ENCODE results near the gene ZNF266. TPM values are rescaled to one million over a fixed set of nuclear protein-coding genes. Genes with fewer than 3 reads are reported as not detected.

ZNF266 gene
- total RNA-seq, 2 experiments from 2014 or later = 31.3 to 32.1 TPM

DNA sequence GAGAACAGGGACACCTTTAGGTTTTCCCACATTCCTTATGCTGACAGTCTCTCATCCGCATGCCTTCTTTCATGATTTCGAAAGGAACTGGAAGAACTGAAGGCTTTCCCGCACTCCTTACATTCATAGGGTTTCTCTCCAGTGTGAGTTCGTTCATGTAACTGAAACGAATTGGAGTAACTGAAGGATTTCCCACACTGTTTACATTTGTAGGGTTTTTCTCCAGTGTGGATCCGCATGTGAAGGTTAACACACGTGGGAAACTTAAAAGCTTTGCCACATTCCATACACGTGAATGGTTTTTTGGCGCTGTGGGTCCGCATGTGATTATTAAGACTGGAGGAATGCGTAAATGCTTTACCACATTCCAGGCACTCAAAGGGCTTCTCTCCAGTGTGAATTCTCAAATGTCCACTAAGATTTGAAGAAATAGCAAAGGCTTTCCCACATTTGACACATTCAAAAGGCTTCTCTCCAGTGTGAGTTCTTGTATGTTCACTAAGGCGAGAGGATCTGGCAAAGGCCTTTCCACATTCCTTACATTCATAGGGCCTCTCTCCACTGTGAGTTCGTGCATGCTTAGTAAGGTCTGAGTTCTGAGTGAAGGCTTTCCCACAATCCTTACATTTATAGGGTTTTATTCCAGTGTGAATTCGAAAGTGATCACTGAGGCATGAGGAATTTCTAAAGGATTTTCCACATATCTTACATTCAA is 22.0 kb downstream of the ZNF266 start:
- H3K27ac Mint-ChIP-seq = no peak overlapping the region
- H3K27me3 Mint-ChIP-seq = no peaks in the 10 kb centered on the region
- H3K36me3 Mint-ChIP-seq (ENCODE audit: low read depth) = peaks cover 79% of the 10 kb centered on the region
- H3K9me3 Mint-ChIP-seq = peaks cover 63% of the 10 kb centered on the region
- H3K4me3 Mint-ChIP-seq = no peak overlapping the region
- no peaks in the 10 kb centered on the region for H3K4me1 Mint-ChIP-seq
- no peak for DNase-seq
- ChIA-PET CTCF (no interaction called here), POLR2A (no interaction called here)

DNA sequence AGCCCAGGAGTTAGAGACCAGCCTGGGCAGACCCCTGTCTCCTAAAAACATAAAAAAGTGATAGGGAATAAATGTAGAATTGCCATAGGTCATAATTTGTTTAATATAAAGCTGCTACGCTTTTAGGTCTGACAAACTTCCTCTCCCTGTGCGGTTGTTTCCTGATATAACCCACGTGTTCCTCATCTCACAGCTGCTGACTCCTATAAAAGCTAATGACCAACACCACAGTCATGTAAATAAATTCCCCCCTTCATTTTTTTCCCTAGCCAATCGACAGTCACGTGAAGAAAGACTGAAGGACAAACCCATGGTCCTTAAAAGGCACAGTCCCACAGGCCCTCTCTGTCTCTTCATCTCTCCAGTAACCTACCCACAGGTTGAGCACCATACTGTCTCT is 27.5 kb downstream of the ZNF266 start:
- H3K27ac Mint-ChIP-seq = no peak overlapping the region

DNA sequence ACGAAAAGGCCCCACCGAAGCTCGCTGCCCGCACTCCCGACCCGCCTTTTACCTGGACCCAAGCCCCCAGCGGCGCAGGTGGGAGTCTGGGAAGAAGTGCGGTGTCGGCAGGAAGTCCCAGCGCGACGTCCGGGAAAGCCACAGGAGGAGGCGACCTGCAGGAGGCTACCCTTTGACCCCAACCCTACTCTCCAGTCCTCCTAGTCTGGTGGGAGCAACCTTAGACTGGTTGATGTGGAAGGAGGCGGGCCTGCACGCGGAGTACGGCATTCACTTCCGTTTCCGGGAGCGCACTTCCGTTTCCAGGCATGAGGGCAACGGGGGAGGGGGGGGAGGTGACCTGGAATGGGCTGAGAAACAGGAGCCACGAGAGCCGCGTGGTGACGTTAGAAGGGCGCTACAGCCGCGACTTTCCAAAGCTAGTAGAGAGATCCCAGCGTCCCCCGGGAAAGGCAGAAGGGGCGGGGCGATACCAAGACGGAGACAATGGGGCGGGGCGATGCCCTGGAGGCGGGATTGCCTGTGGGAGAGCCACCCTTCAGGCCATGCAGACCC is 28.5 kb downstream of the ZNF266 start:
- POLR2A ChIA-PET = no interaction called here
- Mint-ChIP-seq H3K4me1 (peaks cover 18% of the 10 kb centered on the region), H3K27me3 (no peaks in the 10 kb centered on the region), H3K36me3 (ENCODE audit: low read depth) (peaks cover 37% of the 10 kb centered on the region), H3K9me3 (peaks cover 55% of the 10 kb centered on the region), H3K4me3 (peak overlapping the region; percentile 36), H3K27ac (no peak overlapping the region)
- DNase-seq = peak; percentile 49
- CTCF ChIA-PET = no interaction called here

More for the DNA sequence above, 27.5 kb downstream of the ZNF266 start:
- Mint-ChIP-seq H3K4me1 (peaks cover 18% of the 10 kb centered on the region), H3K36me3 (ENCODE audit: low read depth) (peaks cover 46% of the 10 kb centered on the region), H3K4me3 (no peak overlapping the region), H3K9me3 (peaks cover 61% of the 10 kb centered on the region), H3K27me3 (no peaks in the 10 kb centered on the region)
- no peak for DNase-seq
- ChIA-PET POLR2A (no interaction called here), CTCF (no interaction called here)

DNA sequence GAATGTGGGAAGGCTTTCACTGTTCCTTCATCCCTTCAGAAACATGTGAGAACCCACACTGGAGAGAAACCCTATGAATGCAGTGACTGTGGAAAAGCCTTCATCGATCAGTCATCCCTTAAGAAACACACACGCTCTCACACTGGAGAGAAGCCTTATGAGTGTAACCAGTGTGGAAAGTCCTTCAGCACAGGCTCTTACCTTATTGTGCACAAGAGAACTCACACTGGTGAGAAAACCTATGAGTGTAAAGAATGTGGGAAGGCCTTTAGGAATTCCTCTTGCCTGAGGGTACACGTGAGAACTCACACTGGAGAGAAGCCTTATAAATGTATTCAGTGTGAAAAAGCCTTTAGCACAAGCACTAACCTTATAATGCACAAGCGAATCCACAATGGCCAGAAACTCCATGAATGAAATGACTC is 54.0 kb downstream of the ZNF266 start:
- Mint-ChIP-seq H3K4me3 (no peak overlapping the region), H3K27me3 (no peaks in the 10 kb centered on the region), H3K4me1 (no peaks in the 10 kb centered on the region), H3K9me3 (peaks cover 65% of the 10 kb centered on the region), H3K36me3 (ENCODE audit: low read depth) (peaks cover 26% of the 10 kb centered on the region), H3K27ac (no peak overlapping the region)
- ChIA-PET CTCF (no interaction called here), POLR2A (no interaction called here)
- DNase-seq = no peak

GRCh38 chr19:9370738-9371619 is 64.4 kb downstream of the ZNF266 start:
- ChIA-PET CTCF (no interaction called here), POLR2A (no interaction called here)
- no peaks in the 10 kb centered on the region for H3K36me3 Mint-ChIP-seq (ENCODE audit: low read depth)
- H3K27ac Mint-ChIP-seq = no peak overlapping the region
- H3K9me3 Mint-ChIP-seq = peaks cover 43% of the 10 kb centered on the region
- H3K27me3 Mint-ChIP-seq = no peaks in the 10 kb centered on the region
- DNase-seq = no peak
- no peak overlapping the region for H3K4me3 Mint-ChIP-seq
- H3K4me1 Mint-ChIP-seq = no peaks in the 10 kb centered on the region

- Mint-ChIP-seq H3K4me1 (no peaks in the 10 kb centered on the region), H3K36me3 (ENCODE audit: low read depth) (peaks cover 14% of the 10 kb centered on the region), H3K4me3 (no peak within 1 kb of the TSS), H3K9me3 (peaks cover 44% of the 10 kb centered on the region), H3K27me3 (peaks cover 3% of the 10 kb centered on the region), H3K27ac (no peak within 1 kb of the TSS)
- ChIA-PET POLR2A (no interaction called here), CTCF (no interaction called here)
- no peak for DNase-seq
Observed at GRCh38 chr19:9362905-9363304, 72.5 kb downstream of the ZNF266 start, which contains the start of gene ZNF177. TSS of gene ZNF177 (plus strand) at chr19:9363013. CDS start at chr19:9378312, 15,299 bp downstream.

Other genes starting within 250 kb of the ZNF266 start
- gene OR7D4, start 216.0 kb downstream of the ZNF266 start, total RNA-seq = not detected
- not detected for gene OR7E24, start 184.6 kb downstream of the ZNF266 start, total RNA-seq
- gene ZNF699, start 125.7 kb downstream of the ZNF266 start, total RNA-seq = 10 to 100 TPM; 10.7 to 11.7 TPM
- 10 to 100 TPM; 15.6 to 18.5 TPM for gene ZNF559, start 111.4 kb downstream of the ZNF266 start, total RNA-seq
- gene ZNF177, start 72.6 kb downstream of the ZNF266 start, total RNA-seq = under 1 TPM; 0.50 to 0.60 TPM
- gene ZNF560, start 63.0 kb upstream of the ZNF266 start, total RNA-seq = not detected
- 10 to 100 TPM; 15.5 to 16.1 TPM for gene ZNF426, start 103.1 kb upstream of the ZNF266 start, total RNA-seq
- 10 to 100 TPM; 40.5 to 44.6 TPM for gene ZNF121, start 148.9 kb upstream of the ZNF266 start, total RNA-seq
- gene ZNF561, start 185.7 kb upstream of the ZNF266 start, total RNA-seq = 10 to 100 TPM; 27.0 to 29.0 TPM
- gene ZNF562, start 239.5 kb upstream of the ZNF266 start, total RNA-seq = 10 to 100 TPM; 18.8 to 22.5 TPM